HEK293 (cell line): ENCODE results near the gene EBLN1.

Experiments used
- CTCF ChIP-seq: fragments of 450-650 bp; formaldehyde crosslinking; IDR thresholded peaks from 2 replicates; pipeline ENCODE4 v1.5.1; 2016; ENCODE audit warnings: missing biosample characterization, missing genetic modification characterization
- GFI1B ChIP-seq: fragments of 450-650 bp; formaldehyde crosslinking; IDR thresholded peaks from 2 replicates; pipeline ENCODE4 v1.5.1; 2016; ENCODE audit warnings: missing biosample characterization, missing genetic modification characterization
- KLF16 ChIP-seq: fragments of 450-650 bp; formaldehyde crosslinking; IDR thresholded peaks from 2 replicates; pipeline ENCODE4 v1.5.1; 2017; ENCODE audit warnings: missing biosample characterization, missing genetic modification characterization
- MEIS1 ChIP-seq: sonication (generic); formaldehyde crosslinking; IDR thresholded peaks from 2 replicates; pipeline ENCODE4 v1.8.1; 2022; ENCODE audit warnings: missing genetic modification reagents, mild to moderate bottlenecking, borderline replicate concordance
- REST ChIP-seq: fragments of 450-650 bp; formaldehyde crosslinking; IDR thresholded peaks from 2 replicates; pipeline ENCODE4 v1.5.1; 2016; ENCODE audit warnings: missing biosample characterization, missing genetic modification characterization
- ZFP69B ChIP-seq: fragments of 450-650 bp; formaldehyde crosslinking; IDR thresholded peaks from 2 replicates; pipeline ENCODE4 v1.5.1; 2016; ENCODE audit warnings: missing biosample characterization, missing genetic modification characterization
- ZNF146 ChIP-seq: fragments of 450-650 bp; formaldehyde crosslinking; IDR thresholded peaks from 2 replicates; pipeline ENCODE4 v1.5.1; 2016; ENCODE audit warnings: missing biosample characterization, missing genetic modification characterization
- ZNF223 ChIP-seq: fragments of 450-650 bp; formaldehyde crosslinking; IDR thresholded peaks from 2 replicates; pipeline ENCODE4 v1.5.1; 2016; ENCODE audit warnings: missing biosample characterization, missing genetic modification characterization
- ZNF239 ChIP-seq: fragments of 450-650 bp; formaldehyde crosslinking; IDR thresholded peaks from 2 replicates; pipeline ENCODE4 v1.5.1; 2016; ENCODE audit warnings: missing biosample characterization, missing genetic modification characterization
- ZNF274 ChIP-seq, 2 experiments: fragments of 200-500 bp in 1 of 2; fragments of 450-650 bp in 1 of 2; sonication (Bioruptor generic) in 1 of 2; formaldehyde crosslinking in 1 of 2; IDR thresholded peaks; 2 replicates each; pipeline versions ENCODE4 v1.5.1 to v1.6.1; 2014 to 2016; ENCODE audit warnings: borderline replicate concordance in 1 of 2, inconsistent platforms in 1 of 2, low read length in 1 of 2, missing biosample characterization in 1 of 2, missing genetic modification characterization in 1 of 2
- ZNF280D ChIP-seq: fragments of 450-650 bp; formaldehyde crosslinking; IDR thresholded peaks from 2 replicates; pipeline ENCODE4 v1.5.1; 2016; ENCODE audit warnings: missing biosample characterization, missing genetic modification characterization
- ZNF324 ChIP-seq: fragments of 450-650 bp; formaldehyde crosslinking; IDR thresholded peaks from 2 replicates; pipeline ENCODE4 v1.5.1; 2016; ENCODE audit warnings: missing biosample characterization, missing genetic modification characterization
- ZNF341 ChIP-seq: fragments of 450-650 bp; formaldehyde crosslinking; IDR thresholded peaks from 2 replicates; pipeline ENCODE4; 2016; ENCODE audit warnings: low read depth, missing biosample characterization, missing genetic modification characterization
- ZNF37A ChIP-seq: fragments of 450-650 bp; IDR thresholded peaks from 2 replicates; pipeline ENCODE4 v1.5.1; 2018; ENCODE audit warnings: missing biosample characterization, missing genetic modification characterization
- ZNF433 ChIP-seq: fragments of 450-650 bp; formaldehyde crosslinking; IDR thresholded peaks from 2 replicates; pipeline ENCODE4 v1.5.1; 2016; ENCODE audit warnings: missing biosample characterization, missing genetic modification characterization, low read depth
- ZNF549 ChIP-seq: fragments of 450-650 bp; IDR thresholded peaks from 2 replicates; pipeline ENCODE4 v1.5.1; 2018; ENCODE audit warnings: missing biosample characterization, missing genetic modification characterization, mild to moderate bottlenecking, inconsistent platforms, moderate library complexity
- ZNF623 ChIP-seq: fragments of 450-650 bp; formaldehyde crosslinking; IDR thresholded peaks from 2 replicates; pipeline ENCODE4 v1.5.1; 2016; ENCODE audit warnings: missing biosample characterization, missing genetic modification characterization
- ZNF624 ChIP-seq: fragments of 450-650 bp; formaldehyde crosslinking; IDR thresholded peaks from 2 replicates; pipeline ENCODE4 v1.5.1; 2017; ENCODE audit warnings: missing biosample characterization, missing genetic modification characterization
- ZNF626 ChIP-seq: fragments of 450-650 bp; sonication (Bioruptor Pico); formaldehyde crosslinking; IDR thresholded peaks from 2 replicates; pipeline ENCODE4 v1.5.1; 2018; ENCODE audit warnings: missing biosample characterization, missing genetic modification characterization, inconsistent platforms
- ZNF670 ChIP-seq: fragments of 450-650 bp; formaldehyde crosslinking; IDR thresholded peaks from 2 replicates; pipeline ENCODE4 v1.5.1; 2016; ENCODE audit warnings: missing biosample characterization, missing genetic modification characterization, low read depth
- ZNF747 ChIP-seq: fragments of 450-650 bp; formaldehyde crosslinking; IDR thresholded peaks from 2 replicates; pipeline ENCODE4 v1.5.1; 2016; ENCODE audit warnings: missing biosample characterization, missing genetic modification characterization
- ZSCAN18 ChIP-seq: fragments of 450-650 bp; formaldehyde crosslinking; IDR thresholded peaks from 2 replicates; pipeline ENCODE4 v1.5.1; 2016; ENCODE audit warnings: missing biosample characterization, missing genetic modification characterization
- ZSCAN23 ChIP-seq: fragments of 450-650 bp; formaldehyde crosslinking; IDR thresholded peaks from 2 replicates; pipeline ENCODE4 v1.5.1; 2016; ENCODE audit warnings: missing biosample characterization, missing genetic modification characterization
- TF ChIP-seq, protein P1 (sequence below): fragments of 450-650 bp; formaldehyde crosslinking; IDR thresholded peaks from 2 replicates; pipeline ENCODE4 v1.5.1; 2017; ENCODE audit warnings: missing biosample characterization, mild to moderate bottlenecking, missing genetic modification characterization, moderate library complexity
- TF ChIP-seq, protein P2 (sequence below): fragments of 450-650 bp; formaldehyde crosslinking; IDR thresholded peaks from 2 replicates; pipeline ENCODE4 v1.5.0; 2017; ENCODE audit warnings: missing biosample characterization, missing genetic modification characterization, borderline replicate concordance

EBLN1 gene

DNA sequence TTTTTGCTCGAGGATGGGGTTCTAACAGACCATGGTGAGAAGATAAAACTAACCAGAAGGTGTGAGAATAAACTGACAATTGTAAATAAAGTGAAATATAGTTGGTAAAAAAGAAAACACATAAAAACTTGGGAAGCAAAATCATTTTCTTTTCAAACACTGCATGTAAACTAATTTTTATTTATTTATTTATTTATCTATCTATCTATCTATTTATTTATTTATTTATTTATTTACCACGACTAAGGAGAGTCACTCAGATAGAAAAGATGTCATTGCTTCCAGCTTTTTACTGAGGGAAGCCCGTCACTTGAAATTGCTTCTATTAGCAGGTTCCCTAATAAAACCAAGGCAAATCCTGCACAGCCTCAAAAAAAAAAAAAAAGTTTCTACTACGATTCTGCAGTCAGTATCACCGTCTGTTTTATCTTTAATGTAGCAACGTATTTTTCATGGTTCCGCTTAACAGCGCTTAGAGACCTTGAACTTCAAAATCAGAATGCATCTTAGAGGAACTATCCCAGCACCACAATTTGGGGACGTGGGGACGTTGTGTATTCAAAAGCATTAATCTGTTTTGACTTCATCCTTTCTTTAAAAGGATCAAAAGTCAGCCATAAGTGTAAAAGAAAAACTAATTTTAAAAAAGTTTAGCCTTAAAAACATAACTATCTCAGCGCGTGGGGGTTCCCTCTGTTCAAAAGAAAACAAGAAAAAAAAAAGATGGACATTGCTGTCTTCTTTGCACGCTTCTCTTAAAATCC, 33.3 kb upstream of the EBLN1 start (continued):
- TF ChIP-seq ZSCAN18 (tag by site-specific recombination) = no peak
- no peak for TF ChIP-seq ZNF747 (tag by site-specific recombination)
- TF ChIP-seq ZNF146 = no peak
- TF ChIP-seq ZFP69B (tag by site-specific recombination) = no peak
- no peak for TF ChIP-seq GFI1B
- no peak for TF ChIP-seq ZNF280D
- 0 out of 2 replicates have a peak, but pooled peaks have one; percentile 7 for TF ChIP-seq ZNF433
- TF ChIP-seq, protein P1, sequence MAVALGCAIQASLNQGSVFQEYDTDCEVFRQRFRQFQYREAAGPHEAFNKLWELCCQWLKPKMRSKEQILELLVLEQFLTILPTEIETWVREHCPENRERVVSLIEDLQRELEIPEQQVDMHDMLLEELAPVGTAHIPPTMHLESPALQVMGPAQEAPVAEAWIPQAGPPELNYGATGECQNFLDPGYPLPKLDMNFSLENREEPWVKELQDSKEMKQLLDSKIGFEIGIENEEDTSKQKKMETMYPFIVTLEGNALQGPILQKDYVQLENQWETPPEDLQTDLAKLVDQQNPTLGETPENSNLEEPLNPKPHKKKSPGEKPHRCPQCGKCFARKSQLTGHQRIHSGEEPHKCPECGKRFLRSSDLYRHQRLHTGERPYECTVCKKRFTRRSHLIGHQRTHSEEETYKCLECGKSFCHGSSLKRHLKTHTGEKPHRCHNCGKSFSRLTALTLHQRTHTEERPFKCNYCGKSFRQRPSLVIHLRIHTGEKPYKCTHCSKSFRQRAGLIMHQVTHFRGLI (tag by site-specific recombination) = no peak
- TF ChIP-seq REST (tag by site-specific recombination) = peak; percentile 25; the same call in 1 of the 2 replicates
- TF ChIP-seq, protein P2, sequence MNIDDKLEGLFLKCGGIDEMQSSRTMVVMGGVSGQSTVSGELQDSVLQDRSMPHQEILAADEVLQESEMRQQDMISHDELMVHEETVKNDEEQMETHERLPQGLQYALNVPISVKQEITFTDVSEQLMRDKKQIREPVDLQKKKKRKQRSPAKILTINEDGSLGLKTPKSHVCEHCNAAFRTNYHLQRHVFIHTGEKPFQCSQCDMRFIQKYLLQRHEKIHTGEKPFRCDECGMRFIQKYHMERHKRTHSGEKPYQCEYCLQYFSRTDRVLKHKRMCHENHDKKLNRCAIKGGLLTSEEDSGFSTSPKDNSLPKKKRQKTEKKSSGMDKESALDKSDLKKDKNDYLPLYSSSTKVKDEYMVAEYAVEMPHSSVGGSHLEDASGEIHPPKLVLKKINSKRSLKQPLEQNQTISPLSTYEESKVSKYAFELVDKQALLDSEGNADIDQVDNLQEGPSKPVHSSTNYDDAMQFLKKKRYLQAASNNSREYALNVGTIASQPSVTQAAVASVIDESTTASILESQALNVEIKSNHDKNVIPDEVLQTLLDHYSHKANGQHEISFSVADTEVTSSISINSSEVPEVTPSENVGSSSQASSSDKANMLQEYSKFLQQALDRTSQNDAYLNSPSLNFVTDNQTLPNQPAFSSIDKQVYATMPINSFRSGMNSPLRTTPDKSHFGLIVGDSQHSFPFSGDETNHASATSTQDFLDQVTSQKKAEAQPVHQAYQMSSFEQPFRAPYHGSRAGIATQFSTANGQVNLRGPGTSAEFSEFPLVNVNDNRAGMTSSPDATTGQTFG (tag by site-specific recombination) = no peak
- TF ChIP-seq ZNF626 (tag by site-specific recombination) = no peak
- TF ChIP-seq ZNF670 (tag by site-specific recombination) = no peak
- TF ChIP-seq ZSCAN23 (tag by site-specific recombination) = no peak
- no peak for TF ChIP-seq ZNF341 (tag by site-specific recombination)
- TF ChIP-seq ZNF274 (IDR thresholded peaks at IDR 0.05; ENCODE audit: low read length) = no peak
- no peak for TF ChIP-seq ZNF274 (tag by site-specific recombination; IDR thresholded peaks at IDR 0.05; ENCODE audit: borderline replicate concordance)
- no peak for TF ChIP-seq ZNF239 (tag by site-specific recombination)
- 0 out of 2 replicates have a peak, but pooled peaks have one; percentile 37 for TF ChIP-seq ZNF623 (tag by site-specific recombination)
- TF ChIP-seq ZNF223 (tag by site-specific recombination) = no peak
- TF ChIP-seq KLF16 = no peak
- TF ChIP-seq ZNF37A (tag by site-specific recombination) = no peak
- TF ChIP-seq ZNF624 (tag by site-specific recombination) = no peak
- no peak for TF ChIP-seq CTCF (tag by site-specific recombination)
- no peak for TF ChIP-seq ZNF324 (tag by site-specific recombination)
- no peak for TF ChIP-seq MEIS1 (CRISPR knock-in tag)
- TF ChIP-seq ZNF549 (tag by site-specific recombination) = no peak
